Neural cell (in vitro differentiated cells): Measurements from ENCODE around the gene CCDC77. TPM values are rescaled to one million over a fixed set of nuclear protein-coding genes. Genes with fewer than 3 reads are reported as not detected.

Source experiments
- H2AFZ ChIP-seq: fragments of 200-600, 300-800 bp; sonication (generic), shearing (Covaris generic); 2 replicates; pipeline ENCODE4 v1.6.0; 2014; ENCODE audit warnings: low read depth, mild to moderate bottlenecking, antibody characterized with exemption, low read length, moderate library complexity
- H3F3A ChIP-seq: fragments of 200-600 bp; shearing (Covaris generic); 2 replicates; pipeline ENCODE4 v1.6.1; 2016; ENCODE audit warnings: mild to moderate bottlenecking, moderate library complexity, mixed read lengths, antibody characterized with exemption, low read length; ENCODE audit not compliant: insufficient read depth, poor library complexity, severe bottlenecking
- H3K27ac ChIP-seq: fragments of 200-600, 300-800 bp; sonication (generic), shearing (Covaris generic); 2 replicates; pipeline ENCODE4 v1.5.1; 2014; ENCODE audit warnings: mild to moderate bottlenecking, low read length, moderate library complexity
- H3K27me3 ChIP-seq: fragments of 300-800, 200-600 bp; sonication (generic), shearing (Covaris generic); 2 replicates; pipeline ENCODE4 v1.6.0; 2014; ENCODE audit warnings: mild to moderate bottlenecking, low read depth, low read length, moderate library complexity; ENCODE audit not compliant: insufficient read depth
- H3K36me3 ChIP-seq: fragments of 300-800, 200-600 bp; sonication (generic), shearing (Covaris generic); 2 replicates; pipeline ENCODE4 v1.5.1; 2014; ENCODE audit warnings: mild to moderate bottlenecking, antibody characterized with exemption, low read length, moderate library complexity; ENCODE audit not compliant: insufficient read depth
- H3K4me2 ChIP-seq: fragments of 300-800, 200-600 bp; sonication (generic), shearing (Covaris generic); 2 replicates; pipeline ENCODE4 v1.6.0; 2014; ENCODE audit warnings: mild to moderate bottlenecking, low read length
- H3K4me3 ChIP-seq: fragments of 300-800, 200-600 bp; sonication (generic), shearing (Covaris generic); 2 replicates; pipeline ENCODE4 v1.5.1; 2014; ENCODE audit warnings: mild to moderate bottlenecking, low read length, moderate library complexity
- H3K79me2 ChIP-seq: fragments of 200-600 bp; shearing (Covaris generic); replicated peaks from 2 replicates; pipeline ENCODE4 v1.6.0; 2014; ENCODE audit warnings: mild to moderate bottlenecking, low read length, moderate library complexity; ENCODE audit not compliant: insufficient read depth
- H3K9ac ChIP-seq: fragments of 300-800, 200-600 bp; sonication (generic), shearing (Covaris generic); 2 replicates; pipeline ENCODE4 v1.6.1; 2016; ENCODE audit warnings: mild to moderate bottlenecking, low read length, mixed read lengths
- H3K9me2 ChIP-seq: fragments of 200-600 bp; shearing (Covaris generic); 2 replicates; pipeline ENCODE4 v1.6.1; 2016; ENCODE audit warnings: mild to moderate bottlenecking, low read length, mixed read lengths; ENCODE audit not compliant: insufficient read depth
- H3K9me3 ChIP-seq: fragments of 200-600, 300-800 bp; sonication (generic), shearing (Covaris generic); 2 replicates; pipeline ENCODE4 v1.6.1; 2016; ENCODE audit warnings: mild to moderate bottlenecking, mixed run types, low read length, moderate library complexity, mixed read lengths
- H4K20me1 ChIP-seq: fragments of 200-600 bp; shearing (Covaris generic); 2 replicates; pipeline ENCODE4 v1.6.1; 2016; ENCODE audit warnings: mild to moderate bottlenecking, mixed run types; ENCODE audit not compliant: insufficient read depth
- CTCF ChIP-seq: fragments of 450-650 bp; IDR thresholded peaks from 2 replicates; pipeline ENCODE4 v1.5.1; 2014; ENCODE audit warnings: antibody characterized with exemption, mild to moderate bottlenecking, moderate library complexity; ENCODE audit not compliant: poor library complexity, severe bottlenecking
- EP300 ChIP-seq: fragments of 450-650 bp; conservative IDR thresholded peaks from 2 replicates; pipeline ENCODE4 v1.6.1; 2014; ENCODE audit warnings: antibody characterized with exemption, mild to moderate bottlenecking, moderate library complexity; ENCODE audit not compliant: poor library complexity, severe bottlenecking
- EZH2 ChIP-seq: fragments of 200-600, 300-800 bp; shearing (Covaris generic), sonication (generic); IDR thresholded peaks from 2 replicates; pipeline ENCODE4 v1.6.1; 2014; ENCODE audit warnings: antibody characterized with exemption, low read length, borderline replicate concordance, mild to moderate bottlenecking; ENCODE audit not compliant: insufficient read depth, poor library complexity, severe bottlenecking
- MXI1 ChIP-seq: fragments of 450-650 bp; conservative IDR thresholded peaks from 2 replicates; pipeline ENCODE4 v1.6.1; 2014; ENCODE audit warnings: antibody characterized with exemption, mild to moderate bottlenecking; ENCODE audit not compliant: poor library complexity, severe bottlenecking
- POLR2AphosphoS5 ChIP-seq: IDR thresholded peaks from 2 replicates; pipeline ENCODE4 v1.6.1; 2012
- RAD21 ChIP-seq: fragments of 450-650 bp; conservative IDR thresholded peaks from 2 replicates; pipeline ENCODE4 v1.6.1; 2014; ENCODE audit warnings: antibody characterized with exemption, mild to moderate bottlenecking, moderate library complexity
- REST ChIP-seq: IDR thresholded peaks from 2 replicates; pipeline ENCODE4 v1.6.1; 2012; ENCODE audit warnings: borderline replicate concordance
- SMC3 ChIP-seq: fragments of 450-650 bp; conservative IDR thresholded peaks from 2 replicates; pipeline ENCODE4 v1.6.1; 2014; ENCODE audit warnings: antibody characterized with exemption, mild to moderate bottlenecking, moderate library complexity; ENCODE audit not compliant: poor library complexity
- TAF1 ChIP-seq: IDR thresholded peaks from 2 replicates; pipeline ENCODE4 v1.6.1; 2012; ENCODE audit warnings: low read depth
- polyA plus RNA-seq: library from polyadenylated mRNA; depleted of rRNA; stranded (reverse); fragments of >200 nt; gene quantifications from 2 replicates; pipeline ENCODE4 v1.2.3, GENCODE V29; 2014

The CCDC77 gene
- polyA plus RNA-seq, 1 donor from 2014 or later = 42.9 TPM

- Histone ChIP-seq H4K20me1 (no peaks in the 10 kb centered on the region), H3K36me3 (peaks cover 3% of the 10 kb centered on the region), H3K27me3 (no peaks in the 10 kb centered on the region), H3K9me2 (no peaks in the 10 kb centered on the region), H3K4me2 (peak overlapping the region; percentile 88), H3K4me3 (peak overlapping the region; percentile 75), H3K9ac (peak overlapping the region; percentile 94), H3F3A (no peaks in the 10 kb centered on the region), H3K27ac (peak overlapping the region; percentile 96), H3K9me3 (no peaks in the 10 kb centered on the region), H3K79me2 (peaks cover 55% of the 10 kb centered on the region), H2AFZ (peak overlapping the region; percentile 90)
- TF ChIP-seq SMC3 = no peak
- no peak for TF ChIP-seq CTCF
- no peak for TF ChIP-seq MXI1
- no peak for TF ChIP-seq EZH2
- TF ChIP-seq REST = no peak
- no peak for TF ChIP-seq TAF1
- no peak for TF ChIP-seq POLR2AphosphoS5
- no peak for TF ChIP-seq RAD21
- no peak for TF ChIP-seq EP300
Observed at GRCh38 chr12:388541-389141, 12.8 kb upstream of the CCDC77 start.

GRCh38 chr12:389142-390096 lies 12.0 kb upstream of the CCDC77 start, which contains the start of gene KDM5A:
KDM5A (minus strand) TSS chr12:389320; CDS start chr12:389091, 229 bp downstream.
- Histone ChIP-seq H3K36me3 (no peaks in the 10 kb centered on the region), H3K27ac (peak within 1 kb of the TSS; percentile 96), H3K4me3 (peak within 1 kb of the TSS; percentile 75), H2AFZ (peak within 1 kb of the TSS; percentile 90), H3K79me2 (peaks cover 47% of the 10 kb centered on the region), H3F3A (no peaks in the 10 kb centered on the region), H4K20me1 (no peaks in the 10 kb centered on the region), H3K9me2 (no peaks in the 10 kb centered on the region), H3K9me3 (no peaks in the 10 kb centered on the region), H3K9ac (peak within 1 kb of the TSS; percentile 94), H3K27me3 (no peaks in the 10 kb centered on the region), H3K4me2 (peak within 1 kb of the TSS; percentile 88)
- TF ChIP-seq SMC3 (peak; percentile 43), EZH2 (no peak), MXI1 (peak; percentile 72), CTCF (peak; percentile 27), EP300 (peak; percentile 78), POLR2AphosphoS5 (peak; percentile 97), TAF1 (peak; percentile 98), REST (peak; percentile 80), RAD21 (no peak)
